Loucy (cell line): ENCODE measurements around the gene CIBAR2.

ENCODE experiments used
- H2AFZ ChIP-seq: fragments of 200-600 bp; sonication (generic); 2 replicates; pipeline ENCODE4 v1.6.0; 2016; ENCODE audit warnings: antibody characterized with exemption, mild to moderate bottlenecking, low read length, moderate library complexity
- H3F3A ChIP-seq: fragments of 200-600 bp; 2 replicates; pipeline ENCODE4 v1.6.0; 2016; ENCODE audit warnings: antibody characterized with exemption, low read depth, mild to moderate bottlenecking
- H3K27me3 ChIP-seq: fragments of 200-600 bp; sonication (generic); 2 replicates; pipeline ENCODE4 v1.6.1; 2014; ENCODE audit warnings: low read length, mild to moderate bottlenecking; ENCODE audit not compliant: insufficient read depth, poor library complexity, severe bottlenecking
- H3K36me3 ChIP-seq: fragments of 200-600 bp; sonication (generic); 2 replicates; pipeline ENCODE4 v1.6.1; 2016; ENCODE audit warnings: low read length; ENCODE audit not compliant: insufficient read depth
- H3K4me1 ChIP-seq: fragments of 200-600 bp; sonication (generic); 2 replicates; pipeline ENCODE4 v1.5.1; 2014; ENCODE audit warnings: low read length, mild to moderate bottlenecking; ENCODE audit not compliant: insufficient read depth, poor library complexity, severe bottlenecking
- H3K4me2 ChIP-seq: fragments of 200-600 bp; sonication (generic); 2 replicates; pipeline ENCODE4 v1.6.0; 2014; ENCODE audit warnings: antibody characterized with exemption, low read length, low read depth, mild to moderate bottlenecking; ENCODE audit not compliant: poor library complexity, severe bottlenecking
- H3K4me3 ChIP-seq: fragments of 200-600 bp; sonication (generic); 2 replicates; pipeline ENCODE4 v1.5.1; 2014; ENCODE audit warnings: low read length, mild to moderate bottlenecking, mixed read lengths; ENCODE audit not compliant: poor library complexity, severe bottlenecking
- H3K79me2 ChIP-seq: fragments of 200-600 bp; sonication (generic); 2 replicates; pipeline ENCODE4 v1.6.1; 2014; ENCODE audit warnings: low read length; ENCODE audit not compliant: insufficient read depth
- H3K9ac ChIP-seq: fragments of 200-600 bp; sonication (generic); 2 replicates; pipeline ENCODE4 v1.6.0; 2014; ENCODE audit warnings: mild to moderate bottlenecking, low read depth, low read length, moderate library complexity; ENCODE audit not compliant: poor library complexity, severe bottlenecking
- H3K9me2 ChIP-seq: fragments of 200-600 bp; sonication (generic); replicated peaks from 2 replicates; pipeline ENCODE4 v1.6.1; 2016; ENCODE audit warnings: low read depth, low read length, mixed read lengths
- H3K9me3 ChIP-seq: fragments of 200-600 bp; sonication (generic); 2 replicates; pipeline ENCODE4 v1.6.1; 2014; ENCODE audit warnings: mild to moderate bottlenecking, antibody characterized with exemption, low read length, low read depth; ENCODE audit not compliant: insufficient read depth
- H4K20me1 ChIP-seq: fragments of 200-600 bp; sonication (generic); 2 replicates; pipeline ENCODE4 v1.6.0; 2014; ENCODE audit warnings: antibody characterized with exemption, low read length, mild to moderate bottlenecking; ENCODE audit not compliant: insufficient read depth, poor library complexity, severe bottlenecking
- EZH2phosphoT487 ChIP-seq: fragments of 200-600 bp; IDR thresholded peaks from 2 replicates; pipeline ENCODE4 v1.6.1; 2018; ENCODE audit warnings: antibody characterized with exemption, mild to moderate bottlenecking, moderate library complexity, borderline replicate concordance
- TF ChIP-seq, protein P1 (sequence below): fragments of 200-600 bp; sonication (generic); conservative IDR thresholded peaks from 2 replicates; pipeline ENCODE4 v1.5.1; 2014; ENCODE audit warnings: mild to moderate bottlenecking, antibody characterized with exemption, low read length

Gene CIBAR2

DNA sequence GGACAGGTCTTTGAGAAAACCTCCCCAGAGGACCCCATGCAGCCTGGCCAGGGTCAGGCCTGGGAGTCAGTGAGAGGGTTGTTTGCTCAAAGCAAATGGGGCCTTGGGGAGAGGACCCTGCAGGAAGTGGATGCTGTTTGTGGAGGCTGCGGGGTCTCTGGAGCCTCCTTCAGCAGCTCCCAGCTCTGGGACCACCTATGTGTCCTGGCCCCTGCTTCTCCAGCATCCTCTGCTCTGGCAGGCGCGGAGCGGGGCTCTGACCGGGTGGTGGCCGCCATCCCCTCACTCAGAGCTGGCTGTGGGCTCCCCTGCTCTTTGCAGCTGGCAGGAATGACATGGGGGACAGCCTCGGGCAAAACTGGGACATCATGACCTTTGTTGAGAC lies 29.8 kb upstream of the CIBAR2 start:
- no peak overlapping the region for H3K9ac ChIP-seq
- no peaks in the 10 kb centered on the region for H3F3A ChIP-seq
- no peaks in the 10 kb centered on the region for H3K27me3 ChIP-seq
- no peak overlapping the region for H3K4me2 ChIP-seq
- TF ChIP-seq EZH2phosphoT487: no peak
- TF ChIP-seq, protein P1, sequence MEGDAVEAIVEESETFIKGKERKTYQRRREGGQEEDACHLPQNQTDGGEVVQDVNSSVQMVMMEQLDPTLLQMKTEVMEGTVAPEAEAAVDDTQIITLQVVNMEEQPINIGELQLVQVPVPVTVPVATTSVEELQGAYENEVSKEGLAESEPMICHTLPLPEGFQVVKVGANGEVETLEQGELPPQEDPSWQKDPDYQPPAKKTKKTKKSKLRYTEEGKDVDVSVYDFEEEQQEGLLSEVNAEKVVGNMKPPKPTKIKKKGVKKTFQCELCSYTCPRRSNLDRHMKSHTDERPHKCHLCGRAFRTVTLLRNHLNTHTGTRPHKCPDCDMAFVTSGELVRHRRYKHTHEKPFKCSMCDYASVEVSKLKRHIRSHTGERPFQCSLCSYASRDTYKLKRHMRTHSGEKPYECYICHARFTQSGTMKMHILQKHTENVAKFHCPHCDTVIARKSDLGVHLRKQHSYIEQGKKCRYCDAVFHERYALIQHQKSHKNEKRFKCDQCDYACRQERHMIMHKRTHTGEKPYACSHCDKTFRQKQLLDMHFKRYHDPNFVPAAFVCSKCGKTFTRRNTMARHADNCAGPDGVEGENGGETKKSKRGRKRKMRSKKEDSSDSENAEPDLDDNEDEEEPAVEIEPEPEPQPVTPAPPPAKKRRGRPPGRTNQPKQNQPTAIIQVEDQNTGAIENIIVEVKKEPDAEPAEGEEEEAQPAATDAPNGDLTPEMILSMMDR: no peak
- no peak overlapping the region for H3K4me3 ChIP-seq
- no peaks in the 10 kb centered on the region for H4K20me1 ChIP-seq
- H3K9me3 ChIP-seq: no peaks in the 10 kb centered on the region
- no peaks in the 10 kb centered on the region for H3K36me3 ChIP-seq
- H3K4me1 ChIP-seq: no peaks in the 10 kb centered on the region
- no peak overlapping the region for H2AFZ ChIP-seq
- no peaks in the 10 kb centered on the region for H3K79me2 ChIP-seq
- no peaks in the 10 kb centered on the region for H3K9me2 ChIP-seq

DNA sequence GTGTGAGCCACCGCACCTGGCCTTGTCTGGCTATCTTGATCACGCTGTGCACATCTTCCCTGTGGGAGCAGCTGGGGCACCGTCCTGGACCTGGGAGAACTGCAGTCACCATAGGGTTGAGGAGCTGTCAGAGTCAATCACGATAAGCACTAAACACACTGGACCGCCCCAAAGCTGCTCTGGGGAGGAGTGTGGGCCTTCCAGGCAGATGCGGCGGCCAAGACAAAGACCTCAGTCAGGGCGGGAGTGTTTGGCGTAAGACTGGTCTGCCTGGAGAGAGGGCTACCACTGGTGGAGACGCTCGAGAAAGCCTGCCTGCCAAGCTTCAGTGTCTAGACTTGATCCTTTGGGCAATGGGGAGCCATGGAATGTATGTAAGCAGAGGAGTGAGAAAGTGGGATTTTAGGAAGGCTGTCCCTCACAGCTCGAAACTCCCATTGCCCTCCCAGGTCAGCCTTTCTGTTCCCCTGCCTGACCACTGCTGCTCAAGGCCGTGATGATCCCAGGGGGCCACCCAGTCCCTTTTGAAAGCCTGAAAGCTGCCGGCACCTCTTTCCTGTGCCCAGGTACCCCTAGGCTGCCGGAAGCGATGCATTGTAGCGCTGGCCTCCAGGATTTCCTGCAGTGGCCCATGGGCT lies 29.3 kb upstream of the CIBAR2 start:
- no peaks in the 10 kb centered on the region for H3F3A ChIP-seq
- H3K79me2 ChIP-seq: no peaks in the 10 kb centered on the region
- H3K4me2 ChIP-seq: no peak overlapping the region
- H3K9ac ChIP-seq: no peak overlapping the region
- no peaks in the 10 kb centered on the region for H3K4me1 ChIP-seq
- H3K9me3 ChIP-seq: no peaks in the 10 kb centered on the region
- TF ChIP-seq, protein P1: no peak
- no peak for TF ChIP-seq EZH2phosphoT487
- no peaks in the 10 kb centered on the region for H4K20me1 ChIP-seq
- no peak overlapping the region for H3K4me3 ChIP-seq
- no peak overlapping the region for H2AFZ ChIP-seq
- H3K36me3 ChIP-seq: no peaks in the 10 kb centered on the region
- no peaks in the 10 kb centered on the region for H3K27me3 ChIP-seq
- no peaks in the 10 kb centered on the region for H3K9me2 ChIP-seq

DNA sequence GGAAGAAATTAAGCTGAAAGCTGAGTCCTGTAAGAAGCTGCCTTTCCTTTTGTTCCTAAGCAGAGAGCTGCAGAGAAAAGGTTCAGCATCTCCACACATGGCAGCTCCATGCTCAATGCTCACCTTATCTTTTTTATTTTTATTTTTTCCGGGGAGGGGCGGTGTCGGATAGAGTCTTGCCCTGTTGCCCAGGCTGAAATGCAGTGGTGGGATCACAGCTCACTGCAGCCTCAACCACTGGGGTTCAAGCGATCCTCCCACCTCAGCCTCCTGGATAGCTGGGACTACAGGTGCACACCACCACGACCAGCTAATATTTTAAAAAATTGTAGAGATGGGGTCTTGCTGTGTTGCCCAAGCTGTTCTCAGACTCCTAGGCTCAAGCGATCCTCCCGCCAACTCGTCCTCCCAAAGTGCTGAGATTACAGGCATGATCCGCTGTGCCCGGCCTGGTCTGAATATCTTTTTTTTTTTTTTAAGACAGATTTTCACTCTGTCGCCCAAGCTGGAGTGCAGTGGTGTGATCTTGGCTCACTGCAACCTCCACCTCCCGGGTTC lies 28.3 kb upstream of the CIBAR2 start:
- H3K9ac ChIP-seq: no peak overlapping the region
- no peaks in the 10 kb centered on the region for H3K27me3 ChIP-seq
- no peaks in the 10 kb centered on the region for H3K36me3 ChIP-seq
- no peaks in the 10 kb centered on the region for H4K20me1 ChIP-seq
- no peaks in the 10 kb centered on the region for H3F3A ChIP-seq
- no peaks in the 10 kb centered on the region for H3K9me3 ChIP-seq
- H3K4me1 ChIP-seq: no peaks in the 10 kb centered on the region
- H3K9me2 ChIP-seq: no peaks in the 10 kb centered on the region
- TF ChIP-seq EZH2phosphoT487: no peak
- TF ChIP-seq, protein P1: no peak
- H2AFZ ChIP-seq: no peak overlapping the region
- H3K4me3 ChIP-seq: no peak overlapping the region
- H3K79me2 ChIP-seq: no peaks in the 10 kb centered on the region
- no peak overlapping the region for H3K4me2 ChIP-seq
